Measurements from ENCODE around the gene ALDH3A1. TPM values are rescaled to one million over a fixed set of nuclear protein-coding genes. Genes with fewer than 3 reads are reported as not detected.

ALDH3A1 gene
- polyA plus RNA-seq, 3 donors, result not detected

- WGBS (ENCODE audit: insufficient coverage), result 97% methylated on average over 5 of the region's 6 CpGs
- H3K4me3 Mint-ChIP-seq, result no peak overlapping the region
- no peak overlapping the region for H3K27ac ChIP-seq (ENCODE audit: low read depth in 1 of 2, low read length in 2 of 2)
Measured at GRCh38 chr17:19770985-19771735, 23.1 kb upstream of the ALDH3A1 start.

More at GRCh38 chr17:19770985-19771735, 23.1 kb upstream of the ALDH3A1 start:
- no peaks in the 10 kb centered on the region for H3K9me3 Mint-ChIP-seq
- Histone ChIP-seq H3K4me2 (replicated peaks; ENCODE audit: extremely low read depth, low read length, poor library complexity, severe bottlenecking) (no peak overlapping the region), H3K27me3 (ENCODE audit: control insufficient read depth in 2 of 2, insufficient read depth in 2 of 2, low read length in 2 of 2) (no peaks in the 10 kb centered on the region), H3K9ac (ENCODE audit: insufficient read depth, low read length, poor library complexity, severe bottlenecking) (no peak overlapping the region), H4K20me1 (ENCODE audit: insufficient read depth, low read length) (no peaks in the 10 kb centered on the region), H3K4me1 (ENCODE audit: control insufficient read depth in 1 of 2, insufficient read depth in 2 of 2, low read length in 2 of 2) (no peaks in the 10 kb centered on the region), H2AFZ (ENCODE audit: insufficient read depth, low read depth, low read length, poor library complexity, severe bottlenecking) (no peak overlapping the region), H3K4me3 (replicated peaks in 1 of 3; ENCODE audit: low read depth in 2 of 3, low read length in 3 of 3) (no peak overlapping the region), H3K9me3 (replicated peaks in 1 of 2; ENCODE audit: control insufficient read depth in 1 of 2, insufficient read depth in 1 of 2, low read length in 2 of 2) (no peaks in the 10 kb centered on the region), H3K79me2 (ENCODE audit: insufficient read depth, low read length) (no peaks in the 10 kb centered on the region), H3K36me3 (replicated peaks in 1 of 2; ENCODE audit: control insufficient read depth in 1 of 2, insufficient read depth in 2 of 2, low read length in 2 of 2) (peaks cover 31 to 49% of the 10 kb centered on the region in 2 donors)
- no peak for DNase-seq
- intact Hi-C loops (cut with micrococcal nuclease), result no loop called here
- peaks cover 9% of the 10 kb centered on the region for H3K4me1 Mint-ChIP-seq
- H3K27ac Mint-ChIP-seq, result no peak overlapping the region
- H3K36me3 Mint-ChIP-seq, result peaks cover 42 to 62% of the 10 kb centered on the region in 2 donors
- H3K27me3 Mint-ChIP-seq (ENCODE audit: low read depth in 3 of 3), result no peaks in the 10 kb centered on the region
- no peak for TF ChIP-seq CTCF (IDR thresholded peaks at IDR 0.05)
